ENCODE measurements around the gene TGM1.

Gene TGM1

GRCh38 chr14:24252289-24253124 lies 10.5 kb downstream of the TGM1 start (continued):
- TF ChIP-seq ZIC2 (tag by site-specific recombination; IDR thresholded peaks at IDR 0.05): no peak

GRCh38 chr14:24251880-24252288 lies 11.1 kb downstream of the TGM1 start:
- H3K4me1 ChIP-seq (ENCODE audit: control insufficient read depth, insufficient read depth, low read length): no peaks in the 10 kb centered on the region
- H3K27ac ChIP-seq (ENCODE audit: extremely low read depth, low read depth, low read length): no peak overlapping the region
- CTCF ChIA-PET: interaction anchor here (0.8 to 4.6 kb wide), 6 partner anchors 9 to 114 kb away, joined by 3 to 22 read pairs (median 4); partner anchors contain the start of genes LTB4R2 and TINF2
- no peak overlapping the region for H3K4me3 ChIP-seq (ENCODE audit: low read depth, low read length)
- peaks cover 0 to 13% of the 10 kb centered on the region in 2 experiments; a peak in 2 of 3 replicates for H3K36me3 ChIP-seq (ENCODE audit: control insufficient read depth in 2 of 2, insufficient read depth in 1 of 2, low read length in 2 of 2)
- no peaks in the 10 kb centered on the region for H3K9me3 ChIP-seq (ENCODE audit: control insufficient read depth, insufficient read depth, low read depth, low read length)
- POLR2A ChIA-PET: interaction anchor here (0.6 to 2.2 kb wide), 3 partner anchors 8 to 23 kb away, joined by 4 to 10 read pairs (median 4); partner anchors contain the start of gene TINF2
- TF ChIP-seq ZNF843 (tag by site-specific recombination; IDR thresholded peaks at IDR 0.05): no peak
- TF ChIP-seq GLIS1 (tag by site-specific recombination; IDR thresholded peaks at IDR 0.05): no peak
- no peak for TF ChIP-seq ZFP37 (tag by site-specific recombination; IDR thresholded peaks at IDR 0.05)
- no peak for TF ChIP-seq ZNF223 (tag by site-specific recombination; IDR thresholded peaks at IDR 0.05)
- no peak for TF ChIP-seq KLF10 (tag by site-specific recombination; IDR thresholded peaks at IDR 0.05)
- TF ChIP-seq ZNF510 (tag by site-specific recombination; IDR thresholded peaks at IDR 0.05; ENCODE audit: insufficient replicate concordance): no peak
- no peak for TF ChIP-seq SP2 (tag by site-specific recombination; IDR thresholded peaks at IDR 0.05)
- TF ChIP-seq ZNF639 (tag by site-specific recombination; IDR thresholded peaks at IDR 0.05): no peak

GRCh38 chr14:24250354-24250753 lies 12.6 kb downstream of the TGM1 start:
- H3K4me3 ChIP-seq (ENCODE audit: low read depth, low read length): no peak overlapping the region
- ChIA-PET CTCF (interaction anchor here (0.6 to 4.6 kb wide), 4 partner anchors 8 to 585 kb away, joined by 3 to 22 read pairs (median 4); partner anchors contain the start of gene TINF2), POLR2A (interaction anchor here (1.0 kb wide), 1 partner anchor 49 kb away, joined by 3 read pairs; the partner anchor contains the start of genes DHRS1 and NOP9)
- peaks cover 0 to 13% of the 10 kb centered on the region in 2 experiments; a peak in 2 of 3 replicates for H3K36me3 ChIP-seq (ENCODE audit: control insufficient read depth in 2 of 2, insufficient read depth in 1 of 2, low read length in 2 of 2)
- no peak overlapping the region for H3K27ac ChIP-seq (ENCODE audit: extremely low read depth, low read depth, low read length)
- no peaks in the 10 kb centered on the region for H3K4me1 ChIP-seq (ENCODE audit: control insufficient read depth, insufficient read depth, low read length)
- TF ChIP-seq ZNF518A (tag by site-specific recombination; conservative IDR thresholded peaks at IDR 0.05; ENCODE audit: low read depth) (no peak), ZNF114 (tag by site-specific recombination; IDR thresholded peaks at IDR 0.05) (no peak), SALL2 (tag by site-specific recombination; IDR thresholded peaks at IDR 0.05; ENCODE audit: borderline replicate concordance) (no peak), ZNF560 (tag by site-specific recombination; IDR thresholded peaks at IDR 0.05; ENCODE audit: borderline replicate concordance) (no peak), ZBTB49 (tag by site-specific recombination; IDR thresholded peaks at IDR 0.05; ENCODE audit: low read depth) (no peak)
- no peaks in the 10 kb centered on the region for H3K9me3 ChIP-seq (ENCODE audit: control insufficient read depth, insufficient read depth, low read depth, low read length)

Data from HEK293 (cell line).